IMR-90 (cell line): ENCODE results near the gene KRT3.

Experiments used
- CEBPB ChIP-seq: IDR thresholded peaks from 2 replicates; pipeline ENCODE4 v1.6.1; 2012; ENCODE audit warnings: low read depth, low read length, improper control_type of control experiment
- CTCF ChIP-seq: conservative IDR thresholded peaks from 2 replicates; pipeline ENCODE4 v1.5.1; 2012; ENCODE audit warnings: mild to moderate bottlenecking, low read depth, low read length, improper control_type of control experiment
- ELK1 ChIP-seq: fragments of 150-350 bp; IDR thresholded peaks from 2 replicates; pipeline ENCODE4 v1.6.1; 2016; ENCODE audit warnings: low read depth, mild to moderate bottlenecking, low read length, moderate library complexity, borderline replicate concordance
- FOS ChIP-seq: fragments of 150-350 bp; IDR thresholded peaks from 2 replicates; pipeline ENCODE4 v1.6.1; 2016; ENCODE audit warnings: low read depth, low read length
- MAFK ChIP-seq: IDR thresholded peaks from 2 replicates; pipeline ENCODE4 v1.6.1; 2012; ENCODE audit warnings: low read depth, low read length, improper control_type of control experiment
- MAZ ChIP-seq: IDR thresholded peaks from 2 replicates; pipeline ENCODE4 v1.6.1; 2012; ENCODE audit warnings: low read depth, mild to moderate bottlenecking, low read length, improper control_type of control experiment, moderate library complexity, borderline replicate concordance
- MXI1 ChIP-seq: IDR thresholded peaks from 2 replicates; pipeline ENCODE4 v1.6.1; 2012; ENCODE audit warnings: low read depth, mild to moderate bottlenecking, low read length, moderate library complexity, borderline replicate concordance
- NFE2L2 ChIP-seq: fragments of 150-350 bp; IDR thresholded peaks from 2 replicates; pipeline ENCODE4 v1.6.1; 2016; ENCODE audit warnings: low read depth, mild to moderate bottlenecking, low read length
- POLR2A ChIP-seq: IDR thresholded peaks from 2 replicates; pipeline ENCODE4 v1.6.1; 2012; ENCODE audit warnings: mild to moderate bottlenecking, low read depth, low read length
- RAD21 ChIP-seq: IDR thresholded peaks from 2 replicates; pipeline ENCODE4 v1.6.1; 2012; ENCODE audit warnings: low read length, improper control_type of control experiment
- RCOR1 ChIP-seq: IDR thresholded peaks from 2 replicates; pipeline ENCODE4 v1.6.1; 2012; ENCODE audit warnings: mild to moderate bottlenecking, low read length, improper control_type of control experiment; ENCODE audit not compliant: insufficient replicate concordance
- RFX5 ChIP-seq: IDR thresholded peaks from 2 replicates; pipeline ENCODE4 v1.8.0; 2012; ENCODE audit warnings: low read depth, mild to moderate bottlenecking, low read length, moderate library complexity
- SMC3 ChIP-seq: fragments of 150-350 bp; IDR thresholded peaks from 2 replicates; pipeline ENCODE4 v1.6.1; 2016; ENCODE audit warnings: low read depth, mild to moderate bottlenecking, antibody characterized with exemption, low read length, moderate library complexity
- USF2 ChIP-seq: fragments of 150-350 bp; IDR thresholded peaks from 2 replicates; pipeline ENCODE4 v1.6.1; 2017; ENCODE audit warnings: mild to moderate bottlenecking, antibody characterized with exemption, low read length, low read depth

- TF ChIP-seq POLR2A: no peak
- no peak for TF ChIP-seq SMC3
- no peak for TF ChIP-seq CTCF
- no peak for TF ChIP-seq FOS
- TF ChIP-seq RAD21: no peak
- no peak for TF ChIP-seq MAFK
- no peak for TF ChIP-seq CEBPB
- TF ChIP-seq RFX5: no peak
- no peak for TF ChIP-seq NFE2L2
- TF ChIP-seq MXI1: no peak
- no peak for TF ChIP-seq RCOR1
- TF ChIP-seq USF2: no peak
- no peak for TF ChIP-seq ELK1
- no peak for TF ChIP-seq MAZ
These were observed 14.4 kb downstream of the KRT3 start for GRCh38 chr12:52781399-52782082.
